Heart left ventricle (tissue), 16 donors: Measurements from ENCODE around the gene NUDT16. TPM values are rescaled to one million over a fixed set of nuclear protein-coding genes. Genes with fewer than 3 reads are reported as not detected.

ENCODE experiments used
- ATAC-seq, 4 donors: fragments of 200-7000 bp; cut with Tn5 transposase; one replicate each; pipeline ENCODE4 v1.9.1; 2020 to 2022; ENCODE audit warnings: moderate library complexity in 4 of 4, mild to moderate bottlenecking in 3 of 4, moderate number of reproducible peaks in 1 of 4
- DNase-seq, 5 donors: peaks; one replicate each; pipeline ENCODE4 v3.0.0-alpha.2; 2020
- H3K27ac ChIP-seq, 12 donors: fragments of 200-600 bp; sonication (generic) in 4 of 12; one replicate each; pipeline versions ENCODE4 v1.5.0 to v1.8.0; 2016 to 2022; ENCODE audit warnings: mild to moderate bottlenecking in 2 of 12
- H3K27me3 ChIP-seq, 9 donors: fragments of 200-600 bp; sonication (generic) in 2 of 9; one replicate each; pipeline versions ENCODE4 v1.5.1 to v1.8.0; 2016 to 2022; ENCODE audit warnings: mild to moderate bottlenecking in 3 of 9
- H3K36me3 ChIP-seq, 9 donors: fragments of 200-600 bp; sonication (generic) in 2 of 9; one replicate each; pipeline versions ENCODE4 v1.5.0 to v1.8.0; 2018 to 2022; ENCODE audit warnings: mild to moderate bottlenecking in 2 of 9
- H3K4me1 ChIP-seq, 12 donors: fragments of 200-600 bp; sonication (generic) in 4 of 12; one replicate each; pipeline versions ENCODE4 v1.5.0 to v1.8.0; 2016 to 2022; ENCODE audit warnings: mild to moderate bottlenecking in 3 of 12
- H3K4me3 ChIP-seq, 12 donors: fragments of 200-600 bp; sonication (generic) in 4 of 12; one replicate each; pipeline versions ENCODE4 v1.5.0 to v1.8.0; 2017 to 2022; ENCODE audit warnings: mild to moderate bottlenecking in 9 of 12, moderate library complexity in 4 of 12
- H3K9me3 ChIP-seq, 12 donors: fragments of 200-600 bp; sonication (generic) in 4 of 12; one replicate each; pipeline versions ENCODE4 v1.5.0 to v1.8.0; 2016 to 2022; ENCODE audit warnings: mild to moderate bottlenecking in 1 of 12
- CTCF ChIP-seq, 12 donors: fragments of 200-600 bp; sonication (generic) in 4 of 12; IDR thresholded peaks; one replicate each; pipeline versions ENCODE4 v1.5.0 to v1.8.0; 2018 to 2022; ENCODE audit warnings: antibody characterized with exemption in 12 of 12, mild to moderate bottlenecking in 5 of 12
- POLR2A ChIP-seq, 2 donors: fragments of 450-650 bp; IDR thresholded peaks; one replicate each; pipeline ENCODE4 v1.6.1; 2017; ENCODE audit warnings: antibody characterized with exemption in 2 of 2, mild to moderate bottlenecking in 2 of 2, moderate library complexity in 2 of 2
- WGBS, 4 donors: extraction: QIAGEN DNeasy Blood & Tissue Kit in 2 of 4; methylation state at CpG; one replicate each; pipeline versions ENCODE4 v1.1.5 to v1.1.7; 2013 to 2018; 5-methylcytosine and 5-hydroxymethylcytosine counted together
- intact Hi-C, 10 donors: fragments of 100-400 bp; cut with DNase I; formaldehyde crosslinking; loops; one replicate each; pipeline versions ENCODE4 v1.11.1 to v1.14.2; 2022
- polyA plus RNA-seq, 2 donors: library from polyadenylated mRNA; stranded (reverse); fragments of 200-250 nt; gene quantifications; one replicate each; pipeline ENCODE4 v1.2.3, GENCODE V29; 2013
- total RNA-seq, 9 donors: library from RNA; depleted of rRNA in 2 of 9; stranded (reverse); fragments of >200 nt in 2 of 9; fragmentation: NEBNext Ultra II Directional in 3 of 9; extraction: Animal tissue kit (Norgen Biotek cat#: 25700) in 3 of 9; gene quantifications; one replicate each; pipeline versions ENCODE4 v1.1.0 to v1.2.4, GENCODE V29; 2016 to 2023
- donor health status: ischemic (EF 13 %, LVEDD 7.1; RV severe dilation, severe dysfunction).
- donor health status: healthy with polysubstance abuse.
- donor health status: DM: no; HTN: yes; CAD: no.
- donor health status: DM: no; HTN: no; CAD: no.
- donor health status: ischemic (EF 25% LVEDD 6.9; RV normal size, moderate dysfunction).
- donor health status: ischemic (EF 25% LVEDD 5.7; RV mildly dilated, moderate dysfunction).
- donor health status: healthy.
- donor health status: DM: yes; HTN: yes; CAD: no.
- donor health status: ischemic (EF 35%, LVEDD 5.7; RV mildly dilated, moderate dysfunction).
- donor health status: nonischemic (EF 11% LVEDD 7.7; RV severe dilation, severe dysfunction).
- donor health status: DM: yes; HTN: yes; CAD: no.
- donor health status: PGD.
- donor health status: ischemic (EF 29% LVEDD 5.4; RV normal size, mild dysfunction).
- donor health status: nonischemic (EF 23%, LVEDD 6.1; RV moderate dilation, normal function).

The NUDT16 gene
- total and polyA plus RNA-seq, 11 donors: 27.6 to 68.2 (median 33.9) TPM

GRCh38 chr3:131353016-131353877 lies 28.3 kb upstream of the NUDT16 start:
- no peak overlapping the region for H3K4me3 ChIP-seq
- 50 to 64% (median 59%) methylated on average over 2 of the region's 2 CpGs for WGBS, 4 donors
- H3K27ac ChIP-seq: peak overlapping the region in 10 of 12 donors; percentile 5 to 76 (median 42)
- no peaks in the 10 kb centered on the region for H3K36me3 ChIP-seq
- ATAC-seq (peak in 3 of 4 donors; percentile 4 to 48 (median 32)), DNase-seq (no peak)
- no peaks in the 10 kb centered on the region for H3K9me3 ChIP-seq
- H3K4me1 ChIP-seq: peaks cover 0 to 52% (median 16%) of the 10 kb centered on the region in 12 donors
- intact Hi-C loops: no loop called here
- no peak for TF ChIP-seq CTCF (IDR thresholded peaks at IDR 0.05)
- no peak for TF ChIP-seq POLR2A (IDR thresholded peaks at IDR 0.05)
- H3K27me3 ChIP-seq: no peaks in the 10 kb centered on the region

DNA sequence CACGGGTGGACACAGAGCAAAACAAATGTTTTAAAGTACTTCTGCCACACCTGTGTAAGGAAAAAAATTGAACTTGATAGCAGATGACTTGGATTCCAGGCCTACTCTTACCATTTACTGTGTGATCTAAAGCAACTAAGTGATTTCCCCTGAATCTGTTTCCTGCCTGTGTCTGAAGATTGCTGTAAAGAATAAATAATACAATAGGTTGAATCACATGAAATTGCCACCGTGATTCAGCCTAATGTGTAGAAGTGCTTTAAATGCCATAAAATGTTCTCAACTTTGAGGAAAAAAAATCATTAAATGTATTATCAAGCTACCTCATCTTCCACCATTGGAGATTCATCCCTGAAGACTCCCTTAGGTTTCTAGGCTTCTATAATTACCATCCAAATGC lies 27.6 kb upstream of the NUDT16 start:
- Histone ChIP-seq H3K9me3 (no peaks in the 10 kb centered on the region), H3K27ac (peak overlapping the region in 8 of 12 donors; percentile 5 to 76 (median 44)), H3K4me1 (peaks cover 0 to 50% (median 15%) of the 10 kb centered on the region in 12 donors), H3K36me3 (no peaks in the 10 kb centered on the region), H3K4me3 (no peak overlapping the region), H3K27me3 (no peaks in the 10 kb centered on the region)
- TF ChIP-seq CTCF (IDR thresholded peaks at IDR 0.05) (no peak), POLR2A (IDR thresholded peaks at IDR 0.05) (no peak)
- DNase-seq (no peak), ATAC-seq (no peak)
- intact Hi-C loops: no loop called here
- WGBS, 4 donors: 37 to 45% (median 41%) methylated on average over 2 of the region's 2 CpGs

DNA sequence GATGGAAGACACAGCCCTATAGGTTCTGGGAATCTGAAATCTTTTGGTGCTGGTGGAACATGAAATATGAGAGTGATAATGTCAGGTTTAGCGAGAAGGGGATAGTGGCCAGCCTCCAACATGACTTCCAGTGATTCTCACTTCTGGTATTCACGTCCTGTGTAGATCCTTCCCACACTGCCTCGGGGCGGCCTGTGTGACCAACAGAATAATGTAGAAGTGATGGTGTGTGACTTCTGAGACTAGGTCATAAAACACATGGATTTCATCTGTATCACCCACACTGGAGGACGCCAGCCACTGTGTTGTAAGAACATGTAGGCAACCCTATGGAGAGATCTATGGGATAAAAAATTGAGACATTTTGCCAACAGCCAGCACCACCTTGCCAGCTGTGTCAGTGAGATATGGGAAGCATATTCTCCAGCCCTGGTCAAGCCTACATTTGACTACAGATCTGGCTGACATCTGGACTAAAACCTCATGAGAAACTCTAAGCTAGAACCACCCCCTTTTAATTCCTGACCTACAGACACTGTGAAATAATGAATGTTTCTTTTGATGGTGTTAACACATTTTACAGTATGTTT lies 25.5 kb upstream of the NUDT16 start:
- Histone ChIP-seq H3K27ac (no peak overlapping the region), H3K4me1 (peaks cover 0 to 34% (median 12%) of the 10 kb centered on the region in 12 donors), H3K27me3 (no peaks in the 10 kb centered on the region), H3K4me3 (no peak overlapping the region), H3K9me3 (no peaks in the 10 kb centered on the region), H3K36me3 (no peaks in the 10 kb centered on the region)
- intact Hi-C loops: no loop called here
- ATAC-seq (no peak), DNase-seq (no peak)
- TF ChIP-seq CTCF (IDR thresholded peaks at IDR 0.05) (no peak), POLR2A (IDR thresholded peaks at IDR 0.05) (no peak)
- WGBS, 4 donors: 93 to 97% (median 95%) methylated on average over 5 of the region's 5 CpGs

DNA sequence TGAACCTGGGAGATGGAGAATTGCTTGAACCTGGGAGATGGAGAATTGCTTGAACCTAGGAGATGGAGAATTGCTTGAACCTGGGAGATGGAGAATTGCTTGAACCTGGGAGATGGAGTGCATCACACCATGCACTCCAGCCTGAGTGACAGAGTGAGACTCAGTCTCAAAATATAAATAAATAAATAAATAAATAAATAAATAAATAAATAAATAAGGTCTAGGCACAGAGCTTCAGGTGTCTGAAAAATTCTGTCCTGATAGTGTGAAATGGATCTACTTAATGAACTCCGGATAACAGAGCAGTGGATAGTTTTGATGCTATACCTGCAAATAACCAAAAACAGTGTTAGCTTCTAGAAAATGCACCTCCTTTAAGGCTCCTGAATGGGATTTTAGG lies 24.3 kb upstream of the NUDT16 start:
- intact Hi-C loops: no loop called here
- no peak overlapping the region for H3K4me3 ChIP-seq
- no peak overlapping the region for H3K27ac ChIP-seq
- DNase-seq (no peak), ATAC-seq (no peak)
- no peaks in the 10 kb centered on the region for H3K9me3 ChIP-seq
- peaks cover 0 to 37% (median 13%) of the 10 kb centered on the region in 12 donors for H3K4me1 ChIP-seq
- 86 to 97% (median 90%) methylated on average over 1 of the region's 1 CpG for WGBS, 4 donors
- H3K36me3 ChIP-seq: no peaks in the 10 kb centered on the region
- TF ChIP-seq CTCF (IDR thresholded peaks at IDR 0.05): no peak
- TF ChIP-seq POLR2A (IDR thresholded peaks at IDR 0.05): no peak
- no peaks in the 10 kb centered on the region for H3K27me3 ChIP-seq
